Common myeloid progenitor, CD34-positive (primary cell): Measurements from ENCODE around the gene RIT2.

ENCODE experiments used
- CTCF ChIA-PET: fragments of 350-600 bp; sonication (Branson Sonifier 250); formaldehyde crosslinking; loops from one replicate; lab custom pipeline; 2021; ENCODE audit warnings: antibody characterized with exemption; lab: Charles Lee
- POLR2A ChIA-PET: fragments of 350-600 bp; sonication (Branson Sonifier 250); formaldehyde crosslinking; loops from one replicate; lab custom pipeline; 2021; ENCODE audit warnings: antibody characterized with exemption; lab: Charles Lee
- DNase-seq, 3 donors: peaks; one replicate each; pipeline versions ENCODE4 v3.0.0 to v3.0.0-alpha.2; 2013
- H3K27ac ChIP-seq, 2 experiments: 1 replicate in 1 of 2; 2 replicates in 1 of 2; pipeline ENCODE4 v1.7.0; 2013; ENCODE audit warnings: inconsistent platforms in 2 of 2, low read length in 2 of 2, mild to moderate bottlenecking in 2 of 2, low read depth in 1 of 2, moderate library complexity in 1 of 2; ENCODE audit not compliant: severe bottlenecking in 2 of 2, insufficient read depth in 1 of 2, poor library complexity in 1 of 2
- H3K27me3 ChIP-seq, 5 experiments: replicated peaks in 2 of 5; 1 replicate in 3 of 5; 2 replicates in 2 of 5; pipeline versions ENCODE4 v1.6.1 to v1.7.0; 2013; ENCODE audit warnings: low read length in 4 of 5, mild to moderate bottlenecking in 2 of 5, moderate library complexity in 2 of 5, inconsistent platforms in 1 of 5; ENCODE audit not compliant: insufficient read depth in 5 of 5, control insufficient read depth in 4 of 5
- H3K36me3 ChIP-seq, 4 experiments: 1 replicate in 2 of 4; 2 replicates in 2 of 4; pipeline versions ENCODE4 v1.6.1 to v1.7.0; 2013; ENCODE audit warnings: low read length in 3 of 4, control low read depth in 1 of 4, mild to moderate bottlenecking in 1 of 4; ENCODE audit not compliant: control insufficient read depth in 4 of 4, insufficient read depth in 4 of 4
- H3K4me1 ChIP-seq, 4 experiments: 1 replicate in 3 of 4; 2 replicates in 1 of 4; pipeline versions ENCODE4 v1.6.1 to v1.7.1; 2013; ENCODE audit warnings: low read length in 3 of 4, mild to moderate bottlenecking in 3 of 4, control low read depth in 1 of 4, inconsistent platforms in 1 of 4, moderate library complexity in 1 of 4; ENCODE audit not compliant: control insufficient read depth in 4 of 4, insufficient read depth in 4 of 4; ENCODE audit errors: control extremely low read depth in 1 of 4
- H3K4me3 ChIP-seq, 7 experiments: 1 replicate in 4 of 7; 2 replicates in 3 of 7; pipeline versions ENCODE4 v1.5.1 to v1.7.0; 2013; ENCODE audit warnings: mild to moderate bottlenecking in 7 of 7, low read length in 6 of 7, moderate library complexity in 6 of 7, inconsistent platforms in 2 of 7, low read depth in 2 of 7, control low read depth in 1 of 7; ENCODE audit not compliant: insufficient read depth in 4 of 7, control insufficient read depth in 1 of 7; ENCODE audit errors: extremely low read depth in 1 of 7
- H3K9me3 ChIP-seq, 5 experiments: 1 replicate in 4 of 5; 2 replicates in 1 of 5; pipeline versions ENCODE4 v1.6.1 to v1.7.1; 2013; ENCODE audit warnings: low read length in 4 of 5, mild to moderate bottlenecking in 2 of 5, inconsistent platforms in 1 of 5, low read depth in 1 of 5, moderate library complexity in 1 of 5; ENCODE audit not compliant: control insufficient read depth in 4 of 5, insufficient read depth in 2 of 5; ENCODE audit errors: control extremely low read depth in 1 of 5
- WGBS: methylation state at CpG from one replicate; pipeline ENCODE4 v1.1.5; 2013; ENCODE audit not compliant: insufficient coverage; 5-methylcytosine and 5-hydroxymethylcytosine counted together

Gene RIT2

GRCh38 chr18:43013486-43013885 lies 102.0 kb downstream of the RIT2 start:
- no peak for DNase-seq
- Histone ChIP-seq H3K9me3 (no peaks in the 10 kb centered on the region), H3K4me3 (no peak overlapping the region), H3K36me3 (no peaks in the 10 kb centered on the region), H3K27ac (no peak overlapping the region), H3K4me1 (no peaks in the 10 kb centered on the region), H3K27me3 (no peaks in the 10 kb centered on the region)
- CTCF ChIA-PET: no interaction called here
- POLR2A ChIA-PET: no interaction called here
- WGBS: 93% methylated on average over 2 of the region's 3 CpGs

GRCh38 chr18:43012951-43013350 lies 102.5 kb downstream of the RIT2 start:
- no CpG with 5 or more reads among the region's 2 CpGs for WGBS
- POLR2A ChIA-PET: no interaction called here

GRCh38 chr18:43010611-43011010 lies 104.9 kb downstream of the RIT2 start:
- H3K9me3 ChIP-seq: no peaks in the 10 kb centered on the region
- H3K27ac ChIP-seq: no peak overlapping the region
- DNase-seq: no peak
- H3K4me1 ChIP-seq: no peaks in the 10 kb centered on the region
- ChIA-PET POLR2A (no interaction called here), CTCF (no interaction called here)
- H3K36me3 ChIP-seq: no peaks in the 10 kb centered on the region
- WGBS: no CpG with 5 or more reads among the region's 1 CpG
- no peaks in the 10 kb centered on the region for H3K27me3 ChIP-seq
- no peak overlapping the region for H3K4me3 ChIP-seq

More at GRCh38 chr18:43012951-43013350, 102.5 kb downstream of the RIT2 start:
- DNase-seq: no peak
- H3K36me3 ChIP-seq: no peaks in the 10 kb centered on the region
- no peaks in the 10 kb centered on the region for H3K9me3 ChIP-seq
- no peak overlapping the region for H3K27ac ChIP-seq
- H3K4me1 ChIP-seq: no peaks in the 10 kb centered on the region
- H3K27me3 ChIP-seq: no peaks in the 10 kb centered on the region
- CTCF ChIA-PET: no interaction called here
- H3K4me3 ChIP-seq: no peak overlapping the region

GRCh38 chr18:43009674-43010073 lies 105.8 kb downstream of the RIT2 start:
- WGBS: 89% methylated on average over 4 of the region's 5 CpGs
- Histone ChIP-seq H3K4me1 (no peaks in the 10 kb centered on the region), H3K27ac (no peak overlapping the region), H3K27me3 (no peaks in the 10 kb centered on the region), H3K36me3 (no peaks in the 10 kb centered on the region), H3K4me3 (no peak overlapping the region), H3K9me3 (no peaks in the 10 kb centered on the region)
- CTCF ChIA-PET: no interaction called here
- POLR2A ChIA-PET: no interaction called here
- DNase-seq: no peak

GRCh38 chr18:43007365-43007764 lies 108.1 kb downstream of the RIT2 start:
- no peaks in the 10 kb centered on the region for H3K36me3 ChIP-seq
- DNase-seq: no peak

GRCh38 chr18:43004421-43004820 lies 111.1 kb downstream of the RIT2 start:
- H3K9me3 ChIP-seq: no peaks in the 10 kb centered on the region
- ChIA-PET CTCF (interaction anchor here (1.2 kb wide), 1 partner anchor 16 kb away, joined by 3 read pairs; no protein-coding TSS in a partner anchor), POLR2A (no interaction called here)
- DNase-seq: no peak
- WGBS: 90% methylated on average over 1 of the region's 1 CpG
- no peaks in the 10 kb centered on the region for H3K27me3 ChIP-seq
- H3K27ac ChIP-seq: no peak overlapping the region
- H3K4me1 ChIP-seq: no peaks in the 10 kb centered on the region
- no peak overlapping the region for H3K4me3 ChIP-seq
- no peaks in the 10 kb centered on the region for H3K36me3 ChIP-seq

More at GRCh38 chr18:43007365-43007764, 108.1 kb downstream of the RIT2 start:
- Histone ChIP-seq H3K4me1 (no peaks in the 10 kb centered on the region), H3K27me3 (no peaks in the 10 kb centered on the region), H3K9me3 (no peaks in the 10 kb centered on the region), H3K4me3 (no peak overlapping the region), H3K27ac (no peak overlapping the region)
- ChIA-PET CTCF (no interaction called here), POLR2A (no interaction called here)
- WGBS: no CpG with 5 or more reads among the region's 2 CpGs

GRCh38 chr18:43001821-43002220 lies 113.7 kb downstream of the RIT2 start:
- DNase-seq: no peak
- no peaks in the 10 kb centered on the region for H3K36me3 ChIP-seq
- POLR2A ChIA-PET: no interaction called here
- no peaks in the 10 kb centered on the region for H3K9me3 ChIP-seq
- WGBS: 88% methylated on average over 2 of the region's 2 CpGs
- H3K4me3 ChIP-seq: no peak overlapping the region
- no peaks in the 10 kb centered on the region for H3K4me1 ChIP-seq
- CTCF ChIA-PET: no interaction called here
- no peaks in the 10 kb centered on the region for H3K27me3 ChIP-seq
- no peak overlapping the region for H3K27ac ChIP-seq
